HepG2 (cell line): ENCODE data around the gene NPW. TPM values are rescaled to one million over a fixed set of nuclear protein-coding genes. Genes with fewer than 3 reads are reported as not detected.

Source experiments
- ARID2 ChIP-seq: sonication (generic); formaldehyde crosslinking; IDR thresholded peaks from 2 replicates; pipeline ENCODE4 v1.8.1; 2022; ENCODE audit warnings: mild to moderate bottlenecking, missing genetic modification reagents, borderline replicate concordance
- BCL6 ChIP-seq: IDR thresholded peaks from 2 replicates; pipeline ENCODE4 v1.6.1; 2016; ENCODE audit warnings: missing genetic modification reagents, missing compliant biosample characterization
- CEBPG ChIP-seq: IDR thresholded peaks from 2 replicates; pipeline ENCODE4 v1.6.1; 2016
- DRAP1 ChIP-seq: IDR thresholded peaks from 2 replicates; pipeline ENCODE4 v1.6.1; 2016; ENCODE audit warnings: missing genetic modification reagents, missing compliant biosample characterization
- FOXJ3 ChIP-seq: sonication (generic); formaldehyde crosslinking; IDR thresholded peaks from 2 replicates; pipeline ENCODE4 v1.4.0; 2020; ENCODE audit warnings: missing genetic modification reagents, mild to moderate bottlenecking, borderline replicate concordance
- FOXP4 ChIP-seq: sonication (generic); formaldehyde crosslinking; IDR thresholded peaks from 2 replicates; pipeline ENCODE4 v1.4.0; 2020; ENCODE audit warnings: missing genetic modification reagents
- HBP1 ChIP-seq: IDR thresholded peaks from 2 replicates; pipeline ENCODE4 v1.6.1; 2016; ENCODE audit warnings: low read depth, control low read depth
- MBNL3 ChIP-seq: fragments of 250-450 bp; sonication (Bioruptor Pico); conservative IDR thresholded peaks from 2 replicates; pipeline ENCODE4 v1.8.0; 2022; ENCODE audit warnings: mild to moderate bottlenecking, inconsistent platforms
- ONECUT2 ChIP-seq: sonication (generic); formaldehyde crosslinking; IDR thresholded peaks from 2 replicates; pipeline ENCODE4 v1.4.0; 2020; ENCODE audit warnings: missing genetic modification reagents
- PLSCR1 ChIP-seq: sonication (generic); formaldehyde crosslinking; IDR thresholded peaks from 2 replicates; pipeline ENCODE4 v1.5.0; 2020; ENCODE audit warnings: missing genetic modification reagents, mild to moderate bottlenecking, borderline replicate concordance
- RBFOX2 ChIP-seq: fragments of 200-400 bp; formaldehyde crosslinking; IDR thresholded peaks from 2 replicates; pipeline ENCODE4 v1.6.1; 2017; ENCODE audit warnings: low read depth, mild to moderate bottlenecking, low read length
- RFXANK ChIP-seq: IDR thresholded peaks from 2 replicates; pipeline ENCODE4 v1.6.1; 2016
- SRF ChIP-seq: IDR thresholded peaks from 2 replicates; pipeline ENCODE4 v1.6.1; 2011; ENCODE audit warnings: mild to moderate bottlenecking, low read depth, low read length, moderate library complexity
- SRSF9 ChIP-seq: fragments of 200-400 bp; formaldehyde crosslinking; IDR thresholded peaks from 2 replicates; pipeline ENCODE4 v1.6.1; 2018; ENCODE audit warnings: borderline replicate concordance, mild to moderate bottlenecking, low read depth, low read length; ENCODE audit not compliant: insufficient read depth, poor library complexity, severe bottlenecking
- TEAD3 ChIP-seq: optimal IDR thresholded peaks from 2 replicates; pipeline ENCODE3; 2016; ENCODE audit warnings: borderline replicate concordance
- THYN1 ChIP-seq: sonication (generic); formaldehyde crosslinking; IDR thresholded peaks from 2 replicates; pipeline ENCODE4 v1.8.1; 2023; ENCODE audit warnings: low read depth, mild to moderate bottlenecking, moderate library complexity, missing genetic modification reagents, borderline replicate concordance
- TOPORS ChIP-seq: sonication (generic); formaldehyde crosslinking; IDR thresholded peaks from 2 replicates; pipeline ENCODE4 v1.8.0; 2023; ENCODE audit warnings: mild to moderate bottlenecking, missing genetic modification reagents
- YY1 ChIP-seq: IDR thresholded peaks from 2 replicates; pipeline ENCODE4 v1.6.1; 2011; ENCODE audit warnings: low read length, low read depth, moderate library complexity, mild to moderate bottlenecking; ENCODE audit not compliant: insufficient read depth, insufficient replicate concordance
- ZBTB34 ChIP-seq: sonication (generic); formaldehyde crosslinking; IDR thresholded peaks from 2 replicates; pipeline ENCODE4 v1.8.0; 2022; ENCODE audit warnings: mild to moderate bottlenecking, missing genetic modification reagents
- ZNF333 ChIP-seq: sonication (generic); formaldehyde crosslinking; IDR thresholded peaks from 2 replicates; pipeline ENCODE4 v1.4.0; 2020; ENCODE audit warnings: mild to moderate bottlenecking, missing genetic modification reagents, borderline replicate concordance
- ZNF432 ChIP-seq: sonication (generic); formaldehyde crosslinking; IDR thresholded peaks from 2 replicates; pipeline ENCODE4 v1.5.0; 2020; ENCODE audit warnings: missing genetic modification reagents, mild to moderate bottlenecking, borderline replicate concordance
- ZNF547 ChIP-seq: sonication (generic); formaldehyde crosslinking; IDR thresholded peaks from 2 replicates; pipeline ENCODE4 v1.5.1; 2020; ENCODE audit warnings: mild to moderate bottlenecking, missing genetic modification reagents
- ZNF576 ChIP-seq: sonication (generic); formaldehyde crosslinking; IDR thresholded peaks from 2 replicates; pipeline ENCODE4 v1.4.0; 2020; ENCODE audit warnings: mild to moderate bottlenecking, missing genetic modification reagents
- ZNF788 ChIP-seq: sonication (generic); formaldehyde crosslinking; IDR thresholded peaks from 2 replicates; pipeline ENCODE4 v1.5.0; 2020; ENCODE audit warnings: mild to moderate bottlenecking, missing genetic modification reagents, borderline replicate concordance
- polyA plus RNA-seq, 8 experiments: library from polyadenylated mRNA; depleted of rRNA in 3 of 8; stranded (reverse) in 7 of 8; unstranded in 1 of 8; fragments of >200 nt; fragmentation: Illumina TruSeq in 4 of 8; extraction: Trizol in 4 of 8; gene quantifications; 2 replicates each; pipeline versions ENCODE4 v1.2.1 to v1.2.3, GENCODE V29; 2011 to 2016; ENCODE audit warnings: low read depth in 4 of 8, missing spikeins in 1 of 8, mixed read lengths in 1 of 8; ENCODE audit not compliant: insufficient read depth in 1 of 8
- total RNA-seq, 5 experiments: library from RNA; depleted of rRNA; stranded (reverse); fragments of >200 nt; fragmentation: Illumina TruSeq; extraction: Trizol; gene quantifications; 2 replicates each; pipeline ENCODE4 v1.2.3, GENCODE V29; 2016; ENCODE audit warnings: low read depth in 1 of 5

The NPW gene
- total and polyA plus RNA-seq, 2 of the 13 experiments (the other 11 are each of a cell fraction or from before 2014, with no cell fraction given), result 0.24 to 0.97 TPM

- TF ChIP-seq BCL6 (no peak), YY1 (peak; percentile 92), ZNF547 (CRISPR knock-in tag) (peak; percentile 90; the same call in 1 of the 2 replicates), ARID2 (no peak), RFXANK (CRISPR knock-in tag) (no peak), ZNF576 (CRISPR knock-in tag) (no peak), CEBPG (CRISPR knock-in tag) (peak; percentile 72), DRAP1 (CRISPR knock-in tag) (peak; percentile 55; the same call in 1 of the 2 replicates), TEAD3 (CRISPR knock-in tag) (peak; percentile 52), TOPORS (CRISPR knock-in tag) (no peak), ONECUT2 (CRISPR knock-in tag) (no peak), HBP1 (CRISPR knock-in tag) (peak; percentile 20), ZNF788 (CRISPR knock-in tag) (peak; percentile 19; the same call in 1 of the 2 replicates), THYN1 (CRISPR knock-in tag) (no peak), MBNL3 (CRISPR knock-in tag) (no peak), FOXP4 (peak; percentile 48; the same call in 1 of the 2 replicates), ZBTB34 (CRISPR knock-in tag) (no peak), FOXJ3 (CRISPR knock-in tag) (no peak), SRSF9 (no peak), SRF (no peak), PLSCR1 (CRISPR knock-in tag) (no peak), RBFOX2 (peak; percentile 85), ZNF432 (CRISPR knock-in tag) (no peak), ZNF333 (CRISPR knock-in tag) (no peak)
These were observed 27.9 kb downstream of the NPW start, which contains the start of the genes NTHL1 and TSC2 (continued) for GRCh38 chr16:2047330-2048115.
